GM12874 (cell line): Measurements from ENCODE around the gene GJA8.
A peak's percentile ranks its signal among the peaks of the same experiment; 100 is the strongest.

Experiments used
- TF ChIP-seq, protein P1 (sequence below): IDR thresholded peaks from 2 replicates; pipeline ENCODE4 v1.5.1; 2011; ENCODE audit warnings: low read depth, mild to moderate bottlenecking, control low read depth, low read length, moderate library complexity; ENCODE audit not compliant: insufficient read depth

Gene GJA8

DNA sequence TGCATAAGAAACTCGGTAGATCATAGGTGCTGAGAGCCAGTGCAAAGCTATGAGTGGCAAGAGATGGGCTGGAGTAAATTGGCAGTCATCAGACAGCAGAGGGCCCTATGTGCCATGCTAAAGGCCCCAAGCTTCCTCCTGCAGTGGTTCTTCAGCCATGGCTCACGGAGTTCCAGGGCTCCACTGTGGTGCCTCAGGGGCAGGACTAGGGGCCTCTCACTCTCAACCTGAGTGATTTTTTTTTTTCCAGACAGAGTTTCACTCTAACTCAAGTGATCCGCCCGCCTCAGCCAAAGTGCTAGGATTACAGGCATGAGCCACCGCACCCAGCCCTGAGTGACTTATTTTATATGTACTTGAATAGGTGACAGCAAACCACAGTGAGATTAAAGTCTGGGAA, 10.4 kb upstream of the GJA8 start:
- TF ChIP-seq, protein P1, sequence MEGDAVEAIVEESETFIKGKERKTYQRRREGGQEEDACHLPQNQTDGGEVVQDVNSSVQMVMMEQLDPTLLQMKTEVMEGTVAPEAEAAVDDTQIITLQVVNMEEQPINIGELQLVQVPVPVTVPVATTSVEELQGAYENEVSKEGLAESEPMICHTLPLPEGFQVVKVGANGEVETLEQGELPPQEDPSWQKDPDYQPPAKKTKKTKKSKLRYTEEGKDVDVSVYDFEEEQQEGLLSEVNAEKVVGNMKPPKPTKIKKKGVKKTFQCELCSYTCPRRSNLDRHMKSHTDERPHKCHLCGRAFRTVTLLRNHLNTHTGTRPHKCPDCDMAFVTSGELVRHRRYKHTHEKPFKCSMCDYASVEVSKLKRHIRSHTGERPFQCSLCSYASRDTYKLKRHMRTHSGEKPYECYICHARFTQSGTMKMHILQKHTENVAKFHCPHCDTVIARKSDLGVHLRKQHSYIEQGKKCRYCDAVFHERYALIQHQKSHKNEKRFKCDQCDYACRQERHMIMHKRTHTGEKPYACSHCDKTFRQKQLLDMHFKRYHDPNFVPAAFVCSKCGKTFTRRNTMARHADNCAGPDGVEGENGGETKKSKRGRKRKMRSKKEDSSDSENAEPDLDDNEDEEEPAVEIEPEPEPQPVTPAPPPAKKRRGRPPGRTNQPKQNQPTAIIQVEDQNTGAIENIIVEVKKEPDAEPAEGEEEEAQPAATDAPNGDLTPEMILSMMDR: no peak

- TF ChIP-seq, protein P1: peak; percentile 86
These were observed 9.8 kb upstream of the GJA8 start for GRCh38 chr1:147892731-147893214.

DNA sequence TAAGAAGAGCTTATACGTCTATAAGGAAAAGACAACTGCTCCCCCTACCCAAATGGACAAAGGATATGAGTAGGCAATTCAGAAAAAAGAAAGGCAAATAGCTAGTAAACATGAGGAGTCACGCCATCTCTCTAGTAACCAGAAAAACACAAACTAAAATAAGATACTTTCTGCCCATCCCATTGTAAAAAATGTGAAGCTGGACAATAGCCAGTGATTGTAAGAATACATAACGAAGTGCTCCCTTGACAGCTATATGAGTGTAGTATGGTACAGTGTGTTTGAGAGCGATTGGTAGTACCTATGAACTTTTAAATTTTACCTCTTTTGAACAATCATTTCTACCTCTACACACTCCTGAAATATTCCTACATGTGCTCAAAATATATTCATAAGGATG, 7.5 kb upstream of the GJA8 start:
- TF ChIP-seq, protein P1: no peak

GRCh38 chr1:147897029-147897752, 5.4 kb upstream of the GJA8 start:
- TF ChIP-seq, protein P1: no peak

DNA sequence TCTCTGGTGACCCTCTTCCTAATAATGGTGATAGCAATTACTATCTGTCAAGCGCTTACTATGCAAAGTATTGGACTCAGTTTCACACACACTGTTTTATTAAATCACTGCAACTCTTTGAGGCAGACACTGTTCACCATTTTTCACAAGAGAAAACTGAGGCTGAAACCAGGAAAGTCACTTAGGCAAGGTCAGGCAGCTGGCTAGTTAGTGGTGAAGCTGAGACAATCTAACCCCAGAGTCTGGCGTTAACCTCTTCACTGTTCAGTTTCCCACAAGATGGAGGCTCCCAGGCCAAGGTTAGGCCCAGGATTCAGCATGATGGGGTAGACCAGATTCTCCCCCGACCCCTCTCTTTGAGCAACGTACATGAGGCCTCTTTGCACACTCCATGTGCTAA, 4.8 kb upstream of the GJA8 start:
- TF ChIP-seq, protein P1: no peak

DNA sequence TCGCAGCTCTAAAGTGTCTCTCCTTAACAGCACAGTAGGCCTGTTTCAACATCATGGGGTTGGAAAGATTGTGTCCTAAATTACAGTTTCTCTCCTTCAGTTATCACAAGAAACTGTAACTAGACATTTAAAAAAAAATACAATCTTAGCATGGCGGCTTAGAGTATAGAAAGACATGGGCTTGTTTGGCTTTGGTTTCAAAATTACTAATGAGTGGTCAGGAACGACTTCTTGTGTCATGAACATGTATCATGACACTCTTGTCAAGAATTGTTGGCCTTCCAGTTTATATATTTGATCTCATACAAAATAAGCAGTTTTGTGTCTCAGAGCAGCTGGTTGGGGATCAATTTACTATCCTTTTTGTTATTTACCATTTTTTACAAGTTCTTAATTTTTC, 2.1 kb downstream of the GJA8 start:
- TF ChIP-seq, protein P1: no peak

- TF ChIP-seq, protein P1: no peak
These were observed 5.4 kb downstream of the GJA8 start for GRCh38 chr1:147907786-147908509.
